Stimulated activated CD4-positive, alpha-beta T cell treated with anti-CD3 and anti-CD28 coated beads, Interleukin-4, amount 100 ng/mL, for 4 hours (primary cell): Measurements from ENCODE around the gene HERC4.

Experiments used
- DNase-seq, 2 experiments: peaks; one replicate each; pipeline ENCODE4 v3.0.0-alpha.2; 2020

Gene HERC4

DNA sequence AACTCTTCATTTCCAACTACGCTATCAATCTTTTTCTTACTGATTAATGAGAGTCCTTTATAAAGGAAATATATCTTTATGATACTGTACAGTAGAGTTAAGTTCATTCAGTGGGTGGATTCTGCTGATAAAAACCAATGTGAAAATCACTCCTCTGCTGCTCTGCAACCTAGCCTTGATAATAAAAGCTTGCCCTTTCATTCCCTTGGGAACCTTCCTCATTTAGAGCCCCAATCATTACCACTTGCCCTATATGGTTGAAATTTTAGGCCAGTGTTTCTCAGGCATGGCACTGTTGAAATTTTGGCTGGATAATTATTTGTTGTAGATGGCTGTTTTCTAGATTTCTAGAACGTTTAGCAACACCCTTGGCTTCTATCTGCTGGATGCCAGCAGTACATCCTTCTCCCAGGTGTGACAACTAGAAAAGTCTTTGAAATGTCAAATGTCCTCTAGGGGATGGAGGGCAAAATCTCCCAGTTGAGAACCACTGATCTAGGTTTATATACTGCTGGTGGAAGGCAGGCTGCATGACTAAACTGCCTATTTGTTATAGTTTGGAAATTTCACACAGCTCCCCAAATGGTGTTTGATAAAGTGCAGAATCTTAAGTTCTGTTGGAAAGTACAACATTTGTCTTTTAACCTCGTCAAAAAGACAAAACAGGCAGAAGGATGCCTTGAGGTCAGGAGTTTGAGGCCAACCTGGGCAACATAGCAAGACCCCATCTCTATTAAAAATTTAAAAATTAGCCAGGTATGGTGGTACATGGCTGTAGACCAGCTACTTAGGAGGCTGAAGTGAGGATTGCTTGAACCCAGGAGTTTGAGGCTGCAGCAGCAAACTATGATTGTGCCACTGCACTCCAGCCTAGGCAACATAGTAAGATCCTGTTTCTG is 199.5 kb downstream of the HERC4 start:
- no peak for DNase-seq
